IMR-90 (cell line): ENCODE data around the gene ITGAE. TPM values are rescaled to one million over a fixed set of nuclear protein-coding genes. Genes with fewer than 3 reads are reported as not detected.

Experiments used
- ATAC-seq: fragments of 200-7000 bp; cut with Tn5 transposase; 2 replicates; pipeline ENCODE4 v1.9.1; 2020; ENCODE audit warnings: low read depth, mild to moderate bottlenecking, moderate library complexity
- BruUV-seq: library from RNA; stranded (reverse); fragments of 400-500 nt; replicated peaks from 2 replicates; lab custom pipeline; 2021; lab: Mats Ljungman, UMichigan
- CTCF ChIA-PET: fragments of 300-600 bp; formaldehyde crosslinking; extraction: SDS; loops from one replicate; lab custom pipeline; 2021; ENCODE audit warnings: antibody characterized with exemption; lab: Yijun Ruan, JAX
- POLR2A ChIA-PET: fragments of 300-600 bp; sonication (Branson Sonifier 250); formaldehyde crosslinking; loops from one replicate; lab custom pipeline; 2022; ENCODE audit warnings: antibody characterized with exemption; ENCODE audit not compliant: unreplicated experiment; lab: Charles Lee
- DNase-seq: peaks from one replicate; pipeline ENCODE4 v3.0.0; 2013
- H2AFZ ChIP-seq: replicated peaks from 2 replicates; pipeline ENCODE3; 2013; ENCODE audit warnings: low read length, mild to moderate bottlenecking; ENCODE audit not compliant: poor library complexity
- H2AK5ac ChIP-seq: 2 replicates; pipeline ENCODE4 v1.6.1; 2013; ENCODE audit warnings: low read depth, low read length, inconsistent platforms
- H2AK9ac ChIP-seq: replicated peaks from 2 replicates; pipeline ENCODE3; 2013; ENCODE audit warnings: mild to moderate bottlenecking, low read depth, low read length, moderate library complexity; ENCODE audit not compliant: poor library complexity
- H2BK120ac ChIP-seq: 2 replicates; pipeline ENCODE4 v1.6.1; 2013; ENCODE audit warnings: low read depth, low read length, inconsistent platforms
- H2BK15ac ChIP-seq: 3 replicates; pipeline ENCODE4 v1.6.1; 2013; ENCODE audit warnings: low read depth, low read length, inconsistent platforms
- H2BK20ac ChIP-seq: 2 replicates; pipeline ENCODE4 v1.6.1; 2013; ENCODE audit warnings: low read depth, mild to moderate bottlenecking, inconsistent platforms, low read length, moderate library complexity
- H2BK5ac ChIP-seq: 2 replicates; pipeline ENCODE4 v1.6.1; 2013; ENCODE audit warnings: mild to moderate bottlenecking, low read depth, low read length, inconsistent platforms; ENCODE audit not compliant: poor library complexity, severe bottlenecking
- H3K14ac ChIP-seq: replicated peaks from 2 replicates; pipeline ENCODE4 v1.6.1; 2013; ENCODE audit warnings: low read depth, low read length, inconsistent platforms
- H3K18ac ChIP-seq: 2 replicates; pipeline ENCODE4 v1.6.1; 2013; ENCODE audit warnings: low read depth, low read length, control low read depth
- H3K23ac ChIP-seq: 2 replicates; pipeline ENCODE4 v1.6.1; 2013; ENCODE audit warnings: low read depth, low read length, inconsistent platforms
- H3K27ac ChIP-seq: 2 replicates; pipeline ENCODE4 v1.5.1; 2013; ENCODE audit warnings: mild to moderate bottlenecking, control low read depth, low read length; ENCODE audit not compliant: insufficient read depth
- H3K27me3 ChIP-seq: 2 replicates; pipeline ENCODE4 v1.6.1; 2013; ENCODE audit warnings: low read length; ENCODE audit not compliant: control insufficient read depth, insufficient read depth
- H3K36me3 ChIP-seq: 2 replicates; pipeline ENCODE4 v1.6.1; 2013; ENCODE audit warnings: low read length, mixed read lengths; ENCODE audit not compliant: control insufficient read depth, insufficient read depth
- H3K4ac ChIP-seq: 2 replicates; pipeline ENCODE4 v1.6.1; 2013; ENCODE audit warnings: low read depth, low read length, inconsistent platforms
- H3K4me1 ChIP-seq: 2 replicates; pipeline ENCODE4 v1.6.1; 2013; ENCODE audit warnings: low read length, mixed read lengths; ENCODE audit not compliant: control insufficient read depth, insufficient read depth
- H3K4me2 ChIP-seq: 2 replicates; pipeline ENCODE4 v1.6.1; 2013; ENCODE audit warnings: low read depth, mild to moderate bottlenecking, control low read depth, low read length, moderate library complexity
- H3K4me3 ChIP-seq: 2 replicates; pipeline ENCODE4 v1.5.1; 2013; ENCODE audit warnings: low read depth, mild to moderate bottlenecking, control low read depth, low read length, moderate library complexity; ENCODE audit not compliant: insufficient read depth
- H3K56ac ChIP-seq: 2 replicates; pipeline ENCODE4 v1.6.1; 2013; ENCODE audit warnings: low read length, inconsistent platforms; ENCODE audit not compliant: insufficient read depth; ENCODE audit errors: extremely low read depth
- H3K79me1 ChIP-seq, 2 experiments: 2 replicates each; pipeline ENCODE4 v1.6.1; 2013; ENCODE audit warnings: low read length in 2 of 2, inconsistent platforms in 1 of 2, low read depth in 1 of 2
- H3K9ac ChIP-seq: 2 replicates; pipeline ENCODE4 v1.6.1; 2013; ENCODE audit warnings: low read depth, low read length, control low read depth
- H3K9me1 ChIP-seq: 2 replicates; pipeline ENCODE4 v1.6.1; 2013; ENCODE audit warnings: low read length, inconsistent platforms; ENCODE audit not compliant: insufficient read depth
- H3K9me3 ChIP-seq: 2 replicates; pipeline ENCODE4 v1.6.1; 2013; ENCODE audit warnings: low read length; ENCODE audit not compliant: control insufficient read depth, insufficient read depth
- H4K20me1 ChIP-seq: 2 replicates; pipeline ENCODE4 v1.6.1; 2013; ENCODE audit warnings: low read length, inconsistent platforms; ENCODE audit not compliant: insufficient read depth
- H4K5ac ChIP-seq: 2 replicates; pipeline ENCODE4 v1.6.1; 2013; ENCODE audit warnings: mild to moderate bottlenecking, low read depth, low read length, control low read depth
- H4K8ac ChIP-seq, 2 experiments: 2 replicates each; pipeline ENCODE4 v1.6.1; 2013; ENCODE audit warnings: low read depth in 2 of 2, low read length in 2 of 2, control low read depth in 1 of 2, inconsistent platforms in 1 of 2
- H4K91ac ChIP-seq: 2 replicates; pipeline ENCODE4 v1.6.1; 2013; ENCODE audit warnings: low read depth, low read length, inconsistent platforms; ENCODE audit not compliant: insufficient read depth
- BHLHE40 ChIP-seq: fragments of 150-350 bp; IDR thresholded peaks from 2 replicates; pipeline ENCODE4 v1.6.1; 2016; ENCODE audit warnings: mild to moderate bottlenecking, low read depth, low read length
- CEBPB ChIP-seq: IDR thresholded peaks from 2 replicates; pipeline ENCODE4 v1.6.1; 2012; ENCODE audit warnings: low read depth, low read length, improper control_type of control experiment
- CHD1 ChIP-seq: IDR thresholded peaks from 2 replicates; pipeline ENCODE4 v1.6.1; 2012; ENCODE audit warnings: low read depth, low read length, improper control_type of control experiment
- CTCF ChIP-seq: conservative IDR thresholded peaks from 2 replicates; pipeline ENCODE4 v1.5.1; 2012; ENCODE audit warnings: mild to moderate bottlenecking, low read depth, low read length, improper control_type of control experiment
- ELK1 ChIP-seq: fragments of 150-350 bp; IDR thresholded peaks from 2 replicates; pipeline ENCODE4 v1.6.1; 2016; ENCODE audit warnings: low read depth, mild to moderate bottlenecking, low read length, moderate library complexity, borderline replicate concordance
- FOS ChIP-seq: fragments of 150-350 bp; IDR thresholded peaks from 2 replicates; pipeline ENCODE4 v1.6.1; 2016; ENCODE audit warnings: low read depth, low read length
- MAFK ChIP-seq: IDR thresholded peaks from 2 replicates; pipeline ENCODE4 v1.6.1; 2012; ENCODE audit warnings: low read depth, low read length, improper control_type of control experiment
- MAZ ChIP-seq: IDR thresholded peaks from 2 replicates; pipeline ENCODE4 v1.6.1; 2012; ENCODE audit warnings: low read depth, mild to moderate bottlenecking, low read length, improper control_type of control experiment, moderate library complexity, borderline replicate concordance
- MXI1 ChIP-seq: IDR thresholded peaks from 2 replicates; pipeline ENCODE4 v1.6.1; 2012; ENCODE audit warnings: low read depth, mild to moderate bottlenecking, low read length, moderate library complexity, borderline replicate concordance
- NFE2L2 ChIP-seq: fragments of 150-350 bp; IDR thresholded peaks from 2 replicates; pipeline ENCODE4 v1.6.1; 2016; ENCODE audit warnings: low read depth, mild to moderate bottlenecking, low read length
- POLR2A ChIP-seq: IDR thresholded peaks from 2 replicates; pipeline ENCODE4 v1.6.1; 2012; ENCODE audit warnings: mild to moderate bottlenecking, low read depth, low read length
- RAD21 ChIP-seq: IDR thresholded peaks from 2 replicates; pipeline ENCODE4 v1.6.1; 2012; ENCODE audit warnings: low read length, improper control_type of control experiment
- RCOR1 ChIP-seq: IDR thresholded peaks from 2 replicates; pipeline ENCODE4 v1.6.1; 2012; ENCODE audit warnings: mild to moderate bottlenecking, low read length, improper control_type of control experiment; ENCODE audit not compliant: insufficient replicate concordance
- RFX5 ChIP-seq: IDR thresholded peaks from 2 replicates; pipeline ENCODE4 v1.8.0; 2012; ENCODE audit warnings: low read depth, mild to moderate bottlenecking, low read length, moderate library complexity
- SMC3 ChIP-seq: fragments of 150-350 bp; IDR thresholded peaks from 2 replicates; pipeline ENCODE4 v1.6.1; 2016; ENCODE audit warnings: low read depth, mild to moderate bottlenecking, antibody characterized with exemption, low read length, moderate library complexity
- USF2 ChIP-seq: fragments of 150-350 bp; IDR thresholded peaks from 2 replicates; pipeline ENCODE4 v1.6.1; 2017; ENCODE audit warnings: mild to moderate bottlenecking, antibody characterized with exemption, low read length, low read depth
- WGBS, 2 experiments: methylation state at CpG; one replicate each; pipeline versions ENCODE4 v1.1.5 to v1.1.7; 2013; ENCODE audit warnings: missing lambda C conversion rate in 2 of 2; ENCODE audit not compliant: insufficient read length in 1 of 2; ENCODE audit errors: extremely low coverage in 2 of 2; 5-methylcytosine and 5-hydroxymethylcytosine counted together
- dilution Hi-C: fragments of 300-500 bp; cut with HindIII; formaldehyde crosslinking; loops from one replicate; pipeline ENCODE4 v1.14.3; 2018; ENCODE audit warnings: low sequenced_read_pairs; ENCODE audit not compliant: unreplicated experiment
- in situ Hi-C: fragments of 300-500 bp; cut with MboI; formaldehyde crosslinking; loops from 3 replicates; pipeline ENCODE4 v1.14.3; 2019; ENCODE audit warnings: low sequenced_read_pairs, inconsistent platforms, mixed read lengths
- intact Hi-C: fragments of 100-400 bp; cut with micrococcal nuclease; formaldehyde crosslinking; loops from 2 replicates; pipeline ENCODE4 v1.10.0; 2022
- polyA plus RNA-seq, 3 experiments: library from polyadenylated mRNA; depleted of rRNA; stranded (reverse); fragments of >200 nt; gene quantifications; 2 replicates each; pipeline ENCODE4 v1.2.3, GENCODE V29; 2012; ENCODE audit warnings: low replicate concordance in 1 of 3
- total RNA-seq: library from RNA; depleted of rRNA; stranded (reverse); fragments of >200 nt; gene quantifications from 2 replicates; pipeline ENCODE4 v1.2.3, GENCODE V29; 2012

Gene ITGAE
- total and polyA plus RNA-seq, 2 of the 4 experiments (the other 2 are of a cell fraction), result 54.1 to 60.8 TPM

GRCh38 chr17:3740611-3741073 lies 60.3 kb downstream of the ITGAE start:
- no peak overlapping the region for H2AK5ac ChIP-seq
- H2AFZ ChIP-seq, result no peak overlapping the region
- no peak overlapping the region for H3K4me3 ChIP-seq
- no TSS peak for BruUV-seq
- H4K8ac ChIP-seq, result no peak overlapping the region
- H3K79me1 ChIP-seq, result no peaks in the 10 kb centered on the region
- dilution Hi-C loops (no loop called here), intact Hi-C loops (no loop called here), in situ Hi-C loops (loop anchor here (25.0 kb wide), 1 partner anchor 272 kb away; no protein-coding TSS in a partner anchor)
- peaks cover 11% of the 10 kb centered on the region for H3K27me3 ChIP-seq
- no peak overlapping the region for H2AK9ac ChIP-seq
- no peak for TF ChIP-seq FOS
- no peak for TF ChIP-seq NFE2L2
- no peak for TF ChIP-seq ELK1
- no peak for TF ChIP-seq MXI1
- TF ChIP-seq SMC3, result no peak
- no peak for TF ChIP-seq BHLHE40
- no peak for TF ChIP-seq CTCF
- no peak for TF ChIP-seq RFX5
- no peak for TF ChIP-seq MAZ
- TF ChIP-seq CEBPB, result no peak
- no peak for TF ChIP-seq CHD1
- no peak for TF ChIP-seq POLR2A
- TF ChIP-seq RAD21, result no peak
- TF ChIP-seq USF2, result no peak
- TF ChIP-seq RCOR1, result no peak
- no peak for TF ChIP-seq MAFK
- no peaks in the 10 kb centered on the region for H4K20me1 ChIP-seq
- H3K36me3 ChIP-seq, result no peaks in the 10 kb centered on the region
- no peaks in the 10 kb centered on the region for H3K9me1 ChIP-seq
- no peak overlapping the region for H3K27ac ChIP-seq
- 42% methylated on average over 4 of the region's 14 CpGs; no CpG with 5 or more reads in 1 of the 2 experiments for WGBS, 2 experiments
- no peak for DNase-seq
- no peak overlapping the region for H3K23ac ChIP-seq
- H3K9me3 ChIP-seq, result no peaks in the 10 kb centered on the region
- no peak overlapping the region for H2BK15ac ChIP-seq
- H2BK120ac ChIP-seq, result no peak overlapping the region
- CTCF ChIA-PET, result interaction anchor here (0.6 to 0.7 kb wide), 3 partner anchors 20 to 193 kb away, joined by 3 to 5 read pairs (median 4); no protein-coding TSS in a partner anchor
- POLR2A ChIA-PET, result no interaction called here
- H3K56ac ChIP-seq, result no peak overlapping the region
- H3K4ac ChIP-seq, result no peak overlapping the region
- no peak overlapping the region for H2BK5ac ChIP-seq
- H3K4me1 ChIP-seq, result peaks cover 5% of the 10 kb centered on the region; the same call in 1 of the 2 replicates
- no peak overlapping the region for H4K91ac ChIP-seq
- H3K9ac ChIP-seq, result no peak overlapping the region
- no peak overlapping the region for H2BK20ac ChIP-seq
- H3K18ac ChIP-seq, result no peak overlapping the region
- no peak overlapping the region for H4K5ac ChIP-seq
- no peak for ATAC-seq
- no peak overlapping the region for H3K14ac ChIP-seq
- H3K4me2 ChIP-seq, result no peak overlapping the region
